OCI-LY7 (cell line): Measurements from ENCODE around the gene HNMT. TPM values are rescaled to one million over a fixed set of nuclear protein-coding genes. Genes with fewer than 3 reads are reported as not detected.

Source experiments
- BruUV-seq: library from RNA; stranded (reverse); fragments of 400-500 nt; replicated peaks from 2 replicates; lab custom pipeline; 2021; lab: Mats Ljungman, UMichigan
- CTCF ChIA-PET: fragments of 300-600 bp; sonication (Branson Sonifier 250); formaldehyde crosslinking; loops from one replicate; lab custom pipeline; 2022; ENCODE audit warnings: antibody characterized with exemption; ENCODE audit not compliant: unreplicated experiment; lab: Charles Lee
- POLR2A ChIA-PET: fragments of 300-600 bp; sonication (Branson Sonifier 250); formaldehyde crosslinking; loops from one replicate; lab custom pipeline; 2022; ENCODE audit warnings: antibody characterized with exemption; lab: Charles Lee
- DNase-seq: peaks from one replicate; pipeline ENCODE4 v3.0.0-alpha.2; 2015; ENCODE audit warnings: low spot score
- H2AFZ ChIP-seq: fragments of 200-600 bp; sonication (generic), shearing (Covaris generic); 2 replicates; pipeline ENCODE4 v1.6.1; 2014; ENCODE audit warnings: mild to moderate bottlenecking, antibody characterized with exemption, low read length, moderate library complexity
- H3K27ac ChIP-seq: fragments of 200-600 bp; sonication (generic); 2 replicates; pipeline ENCODE4 v1.5.1; 2014; ENCODE audit warnings: mixed run types, low read depth, mild to moderate bottlenecking, moderate library complexity, low read length, inconsistent platforms; ENCODE audit not compliant: poor library complexity, severe bottlenecking
- H3K36me3 ChIP-seq: fragments of 200-600 bp; sonication (generic); 2 replicates; pipeline ENCODE4 v1.6.1; 2014; ENCODE audit warnings: mild to moderate bottlenecking, antibody characterized with exemption, low read length, moderate library complexity, mixed read lengths; ENCODE audit not compliant: insufficient read depth
- H3K4me1 ChIP-seq: fragments of 200-600 bp; sonication (generic); 2 replicates; pipeline ENCODE4 v1.5.1; 2014; ENCODE audit warnings: mild to moderate bottlenecking, low read length; ENCODE audit not compliant: insufficient read depth, poor library complexity, severe bottlenecking
- H3K4me2 ChIP-seq: fragments of 200-600 bp; sonication (generic); 2 replicates; pipeline ENCODE4 v1.6.1; 2014; ENCODE audit warnings: mild to moderate bottlenecking, low read length
- H3K4me3 ChIP-seq: fragments of 200-600 bp; sonication (generic); 2 replicates; pipeline ENCODE4 v1.5.1; 2014; ENCODE audit warnings: mild to moderate bottlenecking, low read depth, low read length; ENCODE audit not compliant: poor library complexity, severe bottlenecking
- H3K79me2 ChIP-seq: fragments of 200-600 bp; sonication (generic); 2 replicates; pipeline ENCODE4 v1.6.1; 2016; ENCODE audit warnings: low read depth, mild to moderate bottlenecking, low read length, moderate library complexity, mixed read lengths; ENCODE audit not compliant: insufficient read depth
- H3K9me2 ChIP-seq: fragments of 200-600 bp; sonication (generic); 2 replicates; pipeline ENCODE4 v1.6.1; 2016; ENCODE audit warnings: mild to moderate bottlenecking, low read length, mixed read lengths; ENCODE audit not compliant: insufficient read depth
- H3K9me3 ChIP-seq: fragments of 200-600 bp; sonication (generic); 2 replicates; pipeline ENCODE4 v1.6.1; 2014; ENCODE audit warnings: mild to moderate bottlenecking, mixed run types, low read length, mixed read lengths
- H4K20me1 ChIP-seq: fragments of 200-600 bp; sonication (generic); 2 replicates; pipeline ENCODE4 v1.6.1; 2014; ENCODE audit warnings: mild to moderate bottlenecking, antibody characterized with exemption, low read length, moderate library complexity, mixed read lengths; ENCODE audit not compliant: insufficient read depth
- EZH2phosphoT487 ChIP-seq: fragments of 200-600 bp; sonication (generic); IDR thresholded peaks from 2 replicates; pipeline ENCODE4 v1.6.1; 2018; ENCODE audit warnings: low read depth, borderline replicate concordance, mild to moderate bottlenecking, mixed run types, antibody characterized with exemption, low read length, moderate library complexity, mixed read lengths
- intact Hi-C: fragments of 100-400 bp; cut with micrococcal nuclease; formaldehyde crosslinking; loops from one replicate; pipeline ENCODE4 v1.10.0; 2022; ENCODE audit not compliant: unreplicated experiment
- total RNA-seq, 2 experiments: library from RNA; depleted of rRNA in 1 of 2; stranded (reverse); fragments of >200 nt in 1 of 2; shearing (Covaris generic) in 1 of 2; gene quantifications; 2 replicates each; pipeline ENCODE4 v1.2.3, GENCODE V29; 2014 to 2022
- TF ChIP-seq, protein P1 (sequence below): fragments of 200-600 bp; sonication (generic); conservative IDR thresholded peaks from 2 replicates; pipeline ENCODE4 v1.5.1; 2014; ENCODE audit warnings: mild to moderate bottlenecking, antibody characterized with exemption, low read length, moderate library complexity, mixed read lengths

The HNMT gene
- total RNA-seq, 2 experiments from 2014 or later, result not detected

DNA sequence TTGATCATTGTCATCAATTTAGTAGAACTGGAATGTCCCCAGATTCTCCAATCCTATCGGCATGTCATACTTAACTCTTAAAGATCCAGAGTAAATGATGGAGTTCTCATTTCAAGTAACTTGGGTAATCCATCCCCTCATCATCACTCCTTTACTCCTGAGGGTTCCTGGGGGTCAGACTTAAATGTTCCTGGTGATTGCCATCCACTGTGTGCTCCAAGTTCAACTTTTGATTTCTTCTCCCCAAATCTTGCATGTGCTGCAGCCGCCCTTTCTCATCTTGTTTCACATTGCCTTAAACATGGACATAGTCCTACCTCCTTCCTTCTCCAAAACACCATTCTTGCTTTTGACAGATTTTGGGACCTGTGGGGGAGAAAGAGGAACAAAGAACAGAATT, 43.2 kb downstream of the HNMT start:
- TF ChIP-seq, protein P1, sequence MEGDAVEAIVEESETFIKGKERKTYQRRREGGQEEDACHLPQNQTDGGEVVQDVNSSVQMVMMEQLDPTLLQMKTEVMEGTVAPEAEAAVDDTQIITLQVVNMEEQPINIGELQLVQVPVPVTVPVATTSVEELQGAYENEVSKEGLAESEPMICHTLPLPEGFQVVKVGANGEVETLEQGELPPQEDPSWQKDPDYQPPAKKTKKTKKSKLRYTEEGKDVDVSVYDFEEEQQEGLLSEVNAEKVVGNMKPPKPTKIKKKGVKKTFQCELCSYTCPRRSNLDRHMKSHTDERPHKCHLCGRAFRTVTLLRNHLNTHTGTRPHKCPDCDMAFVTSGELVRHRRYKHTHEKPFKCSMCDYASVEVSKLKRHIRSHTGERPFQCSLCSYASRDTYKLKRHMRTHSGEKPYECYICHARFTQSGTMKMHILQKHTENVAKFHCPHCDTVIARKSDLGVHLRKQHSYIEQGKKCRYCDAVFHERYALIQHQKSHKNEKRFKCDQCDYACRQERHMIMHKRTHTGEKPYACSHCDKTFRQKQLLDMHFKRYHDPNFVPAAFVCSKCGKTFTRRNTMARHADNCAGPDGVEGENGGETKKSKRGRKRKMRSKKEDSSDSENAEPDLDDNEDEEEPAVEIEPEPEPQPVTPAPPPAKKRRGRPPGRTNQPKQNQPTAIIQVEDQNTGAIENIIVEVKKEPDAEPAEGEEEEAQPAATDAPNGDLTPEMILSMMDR, result no peak
- no peak for TF ChIP-seq EZH2phosphoT487
- no peak for DNase-seq
- no peaks in the 10 kb centered on the region for H3K79me2 ChIP-seq
- H3K4me2 ChIP-seq, result no peak overlapping the region
- no peak overlapping the region for H3K4me3 ChIP-seq
- H2AFZ ChIP-seq, result no peak overlapping the region
- no peaks in the 10 kb centered on the region for H3K4me1 ChIP-seq
- H4K20me1 ChIP-seq, result no peaks in the 10 kb centered on the region
- ChIA-PET CTCF (no interaction called here), POLR2A (interaction anchor here (1.1 kb wide), 1 partner anchor 11 kb away, joined by 5 read pairs; no protein-coding TSS in a partner anchor)
- no TSS peak for BruUV-seq
- H3K27ac ChIP-seq, result no peak overlapping the region
- no peaks in the 10 kb centered on the region for H3K9me3 ChIP-seq
- intact Hi-C loops, result no loop called here
- H3K36me3 ChIP-seq, result no peaks in the 10 kb centered on the region
- H3K9me2 ChIP-seq, result no peaks in the 10 kb centered on the region

DNA sequence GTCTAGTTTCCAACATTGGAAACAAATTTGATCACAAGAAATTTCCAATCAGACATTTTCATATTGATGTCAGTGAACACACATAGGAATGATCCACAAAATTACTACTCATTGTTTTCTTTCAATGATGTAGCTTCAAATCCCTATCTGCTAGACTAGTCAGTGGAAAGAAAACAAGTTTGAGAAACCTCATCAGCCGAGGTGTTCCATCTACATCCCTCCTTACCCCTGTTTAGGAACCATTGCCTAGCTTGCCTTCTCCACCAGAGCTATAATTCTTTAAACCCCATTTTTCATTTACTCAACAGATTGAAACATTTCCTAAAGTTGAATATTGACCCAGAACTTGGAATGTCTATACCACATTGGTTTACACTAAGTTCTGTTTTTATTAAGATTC, 45.3 kb downstream of the HNMT start:
- Histone ChIP-seq H3K36me3 (no peaks in the 10 kb centered on the region), H3K9me2 (no peaks in the 10 kb centered on the region), H3K4me1 (no peaks in the 10 kb centered on the region), H3K27ac (no peak overlapping the region), H3K79me2 (no peaks in the 10 kb centered on the region), H3K4me3 (no peak overlapping the region), H3K4me2 (no peak overlapping the region), H3K9me3 (no peaks in the 10 kb centered on the region), H4K20me1 (no peaks in the 10 kb centered on the region), H2AFZ (no peak overlapping the region)
- ChIA-PET CTCF (no interaction called here), POLR2A (interaction anchor here (1.0 kb wide), 1 partner anchor 23 kb away, joined by 3 read pairs; no protein-coding TSS in a partner anchor)
- intact Hi-C loops, result no loop called here
- BruUV-seq, result no TSS peak
- TF ChIP-seq, protein P1, result no peak
- no peak for TF ChIP-seq EZH2phosphoT487
- DNase-seq, result no peak

DNA sequence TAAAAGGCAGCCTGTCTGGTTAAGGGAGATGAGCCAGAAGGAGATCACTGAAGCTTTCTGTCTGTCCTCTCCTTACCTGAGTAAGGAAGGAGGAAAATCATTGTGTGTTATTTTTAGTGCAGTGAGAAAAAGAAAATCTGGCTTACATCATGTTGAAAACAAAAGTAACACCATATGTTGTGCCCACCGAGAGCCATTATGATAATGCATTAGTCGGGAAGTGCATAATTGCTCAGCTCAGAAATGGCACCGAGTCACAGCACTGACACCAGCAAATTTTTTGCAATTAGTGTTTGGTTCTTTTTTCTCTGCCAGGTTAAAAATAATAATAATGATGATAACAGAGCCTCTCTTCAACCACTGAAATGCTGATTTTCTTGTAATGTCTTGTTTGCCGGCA, 46.6 kb downstream of the HNMT start:
- BruUV-seq, result no TSS peak
- no peaks in the 10 kb centered on the region for H3K9me2 ChIP-seq
- CTCF ChIA-PET, result no interaction called here
- H3K9me3 ChIP-seq, result no peaks in the 10 kb centered on the region
- no peaks in the 10 kb centered on the region for H3K36me3 ChIP-seq
- H2AFZ ChIP-seq, result no peak overlapping the region
- DNase-seq, result no peak
- H3K79me2 ChIP-seq, result no peaks in the 10 kb centered on the region
- no peak overlapping the region for H3K4me3 ChIP-seq
- no peak overlapping the region for H3K4me2 ChIP-seq
- POLR2A ChIA-PET, result no interaction called here
- no peak for TF ChIP-seq EZH2phosphoT487
- TF ChIP-seq, protein P1, result no peak
- no peaks in the 10 kb centered on the region for H4K20me1 ChIP-seq
- intact Hi-C loops, result no loop called here
- no peaks in the 10 kb centered on the region for H3K4me1 ChIP-seq
- no peak overlapping the region for H3K27ac ChIP-seq
